ENCODE data around the gene PDK4. TPM values are rescaled to one million over a fixed set of nuclear protein-coding genes. Genes with fewer than 3 reads are reported as not detected.

Gene PDK4
- total RNA-seq, 4 donors from 2014 or later, result 37.9 to 453 (median 141) TPM

DNA sequence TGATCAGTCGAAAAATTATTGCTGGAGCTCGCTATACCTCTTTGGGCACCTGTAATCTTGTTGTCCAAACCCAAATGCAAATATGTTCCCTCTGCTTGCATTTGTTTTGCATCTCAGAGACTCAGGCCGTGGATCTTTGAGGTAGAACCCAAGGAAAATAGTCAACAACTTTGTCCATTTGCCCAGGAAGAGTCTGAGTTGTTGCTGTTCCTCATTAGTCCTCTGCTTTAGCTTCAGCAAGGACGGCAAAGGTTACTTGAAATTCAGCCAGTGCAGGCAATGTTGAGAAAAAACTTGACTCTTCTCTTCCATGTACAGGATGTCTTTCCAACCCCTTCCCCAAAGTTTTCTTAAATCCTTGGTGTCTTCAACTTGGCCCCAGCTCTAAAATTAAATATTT, 45.8 kb downstream of the PDK4 start:
- H3K36me3 ChIP-seq, result no peaks in the 10 kb centered on the region
- no peak overlapping the region for H3K4me3 ChIP-seq (replicated peaks in 1 of 3)
- intact Hi-C loops (cut with DNase I), result loop anchor here (5.0 kb wide), 1 partner anchor 42 kb away; no protein-coding TSS in a partner anchor
- no peak for TF ChIP-seq POLR2A (IDR thresholded peaks at IDR 0.05)
- TF ChIP-seq, protein P1, sequence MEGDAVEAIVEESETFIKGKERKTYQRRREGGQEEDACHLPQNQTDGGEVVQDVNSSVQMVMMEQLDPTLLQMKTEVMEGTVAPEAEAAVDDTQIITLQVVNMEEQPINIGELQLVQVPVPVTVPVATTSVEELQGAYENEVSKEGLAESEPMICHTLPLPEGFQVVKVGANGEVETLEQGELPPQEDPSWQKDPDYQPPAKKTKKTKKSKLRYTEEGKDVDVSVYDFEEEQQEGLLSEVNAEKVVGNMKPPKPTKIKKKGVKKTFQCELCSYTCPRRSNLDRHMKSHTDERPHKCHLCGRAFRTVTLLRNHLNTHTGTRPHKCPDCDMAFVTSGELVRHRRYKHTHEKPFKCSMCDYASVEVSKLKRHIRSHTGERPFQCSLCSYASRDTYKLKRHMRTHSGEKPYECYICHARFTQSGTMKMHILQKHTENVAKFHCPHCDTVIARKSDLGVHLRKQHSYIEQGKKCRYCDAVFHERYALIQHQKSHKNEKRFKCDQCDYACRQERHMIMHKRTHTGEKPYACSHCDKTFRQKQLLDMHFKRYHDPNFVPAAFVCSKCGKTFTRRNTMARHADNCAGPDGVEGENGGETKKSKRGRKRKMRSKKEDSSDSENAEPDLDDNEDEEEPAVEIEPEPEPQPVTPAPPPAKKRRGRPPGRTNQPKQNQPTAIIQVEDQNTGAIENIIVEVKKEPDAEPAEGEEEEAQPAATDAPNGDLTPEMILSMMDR (IDR thresholded peaks at IDR 0.05), result no peak
- no peaks in the 10 kb centered on the region for H3K27me3 ChIP-seq
- H3K4me1 ChIP-seq, result peaks cover 50 to 60% of the 10 kb centered on the region in 2 donors
- peak overlapping the region; percentile 98 for H3K27ac ChIP-seq
- no peak for DNase-seq
- 26 to 28% methylated on average over 4 of the region's 4 CpGs for WGBS, 2 donors
- H3K9me3 ChIP-seq, result no peaks in the 10 kb centered on the region

- no peaks in the 10 kb centered on the region for H3K27me3 ChIP-seq
- H3K9me3 ChIP-seq, result no peaks in the 10 kb centered on the region
- peak; percentile 95 to 96 for DNase-seq
- peak overlapping the region; percentile 98 for H3K27ac ChIP-seq
- intact Hi-C loops (cut with DNase I), result loop anchor here (5.0 kb wide), 1 partner anchor 42 kb away; no protein-coding TSS in a partner anchor
- no peaks in the 10 kb centered on the region for H3K36me3 ChIP-seq
- TF ChIP-seq, protein P1 (IDR thresholded peaks at IDR 0.05), result no peak
- TF ChIP-seq POLR2A (IDR thresholded peaks at IDR 0.05), result peak; percentile 10 to 91
- H3K4me1 ChIP-seq, result peaks cover 54 to 62% of the 10 kb centered on the region in 2 donors
- H3K4me3 ChIP-seq (replicated peaks in 1 of 3), result no peak overlapping the region
- WGBS, 2 donors, result 4 to 12% methylated on average over 6 of the region's 6 CpGs
These were observed 46.3 kb downstream of the PDK4 start for GRCh38 chr7:95549818-95550529.

DNA sequence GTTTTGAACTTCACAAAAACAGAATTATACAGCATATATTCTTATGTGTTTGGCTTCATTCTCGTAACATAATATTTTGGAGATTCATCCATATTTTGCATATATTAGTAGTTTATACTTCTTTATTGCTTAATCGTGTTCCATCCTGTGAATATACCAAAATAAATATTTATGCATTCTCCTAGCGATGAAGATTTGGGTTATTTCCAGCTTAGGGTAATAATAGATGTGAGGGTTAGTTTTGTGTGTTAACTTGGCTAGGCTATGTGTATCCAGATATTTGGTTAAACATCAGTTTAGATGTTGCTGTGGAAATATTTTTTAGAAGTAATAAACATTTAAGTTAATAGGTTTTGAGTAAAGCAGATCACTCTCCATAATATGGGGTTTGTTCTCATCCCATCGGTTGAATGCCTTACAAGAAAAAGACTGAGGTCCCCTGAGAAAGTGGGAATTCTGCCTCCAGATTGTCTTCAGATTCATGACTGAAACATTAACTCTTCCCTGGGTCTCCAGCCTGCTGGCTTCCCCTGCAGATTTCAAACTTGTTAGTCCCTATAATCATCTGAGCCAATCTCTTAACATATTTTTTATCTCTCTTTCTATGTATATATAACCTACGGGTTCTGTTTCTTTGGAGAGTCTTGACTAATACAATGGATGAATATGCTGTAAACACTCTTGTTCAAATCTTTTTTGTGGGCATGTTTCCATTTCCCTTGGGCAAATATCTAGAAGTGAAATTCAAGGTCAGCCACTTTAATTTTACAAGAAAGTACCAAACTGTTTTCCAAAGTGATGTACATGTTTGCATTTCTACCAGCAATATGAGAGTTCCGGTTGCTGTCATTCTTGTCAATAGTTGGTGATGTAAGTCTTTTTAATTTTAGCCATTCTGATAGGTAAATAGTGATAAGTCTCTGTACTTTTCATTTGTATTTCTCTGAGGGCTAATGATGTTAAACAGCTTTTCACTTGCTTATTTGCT, 48.7 kb downstream of the PDK4 start:
- Histone ChIP-seq H3K9me3 (no peaks in the 10 kb centered on the region), H3K4me3 (replicated peaks in 1 of 3) (no peak overlapping the region), H3K27me3 (no peaks in the 10 kb centered on the region), H3K27ac (peak overlapping the region; percentile 38 to 98 (median 82)), H3K36me3 (no peaks in the 10 kb centered on the region), H3K4me1 (peaks cover 54 to 68% of the 10 kb centered on the region in 2 donors)
- 74 to 76% methylated on average over 5 to 6 of the region's 6 CpGs for WGBS, 2 donors
- intact Hi-C loops (cut with DNase I), result no loop called here
- no peak for DNase-seq
- TF ChIP-seq, protein P1 (IDR thresholded peaks at IDR 0.05), result no peak
- no peak for TF ChIP-seq POLR2A (IDR thresholded peaks at IDR 0.05)

DNA sequence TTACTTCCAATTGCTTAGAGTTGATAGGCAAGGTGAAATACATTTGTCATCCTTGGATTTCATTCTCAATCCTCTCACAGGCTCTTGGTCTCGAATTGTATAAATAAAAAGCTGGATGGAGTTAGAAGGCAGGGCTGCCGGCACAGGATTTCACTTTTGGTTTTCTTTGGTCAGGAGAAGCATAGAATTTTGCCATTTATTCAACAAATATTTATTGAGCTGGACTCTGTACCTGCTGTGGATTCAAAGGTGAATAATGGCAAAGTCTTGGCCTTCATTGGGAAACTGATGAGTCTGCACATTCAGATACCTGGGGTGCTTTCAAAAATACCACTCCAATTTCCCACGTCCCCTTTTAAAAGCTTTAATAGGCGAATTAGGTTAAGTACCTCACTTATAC, 49.7 kb downstream of the PDK4 start:
- no peaks in the 10 kb centered on the region for H3K9me3 ChIP-seq
- peaks cover 54 to 65% of the 10 kb centered on the region in 2 donors for H3K4me1 ChIP-seq
- peak; percentile 8 to 10 for DNase-seq
- no peak overlapping the region for H3K4me3 ChIP-seq (replicated peaks in 1 of 3)
- intact Hi-C loops (cut with DNase I), result no loop called here
- TF ChIP-seq, protein P1 (IDR thresholded peaks at IDR 0.05), result no peak
- TF ChIP-seq POLR2A (IDR thresholded peaks at IDR 0.05), result peak in 1 of 2 donors; percentile 31
- H3K27ac ChIP-seq, result peak overlapping the region; percentile 38 to 98 (median 82)
- H3K36me3 ChIP-seq, result no peaks in the 10 kb centered on the region
- H3K27me3 ChIP-seq, result no peaks in the 10 kb centered on the region
- WGBS, 2 donors, result 35 to 40% methylated on average over 4 of the region's 4 CpGs
